HG03575 (cell line): Measurements from ENCODE around the gene RMRP.

Source experiments
- ATAC-seq: cut with Tn5 transposase; IDR thresholded peaks from one replicate; pipeline ENCODE4 v1.9.1; 2021; ENCODE audit not compliant: unreplicated experiment, insufficient number of reproducible peaks, low FRiP score; ENCODE audit errors: extremely low read depth

The RMRP gene

GRCh38 chr9:35657546-35658136 is at the start of gene RMRP:
RMRP (minus strand) TSS chr9:35658019.
- ATAC-seq, result peak; percentile 63

- ATAC-seq, result no peak
These were observed 49.1 kb upstream of the RMRP start for GRCh38 chr9:35706951-35707350.

- ATAC-seq, result no peak
These were observed 48.1 kb upstream of the RMRP start for GRCh38 chr9:35705836-35706430.

- no peak for ATAC-seq
These were observed 47.6 kb upstream of the RMRP start for GRCh38 chr9:35705372-35705771.

GRCh38 chr9:35703906-35704672 is 46.3 kb upstream of the RMRP start:
- no peak for ATAC-seq

- ATAC-seq, result no peak
These were observed 44.9 kb upstream of the RMRP start for GRCh38 chr9:35702696-35703095.

GRCh38 chr9:35700942-35701341 is 43.1 kb upstream of the RMRP start:
- no peak for ATAC-seq

GRCh38 chr9:35700031-35700430 is 42.2 kb upstream of the RMRP start:
- no peak for ATAC-seq

- ATAC-seq, result no peak
These were observed 40.4 kb upstream of the RMRP start for GRCh38 chr9:35698231-35698630.

GRCh38 chr9:35697486-35697885 is 39.7 kb upstream of the RMRP start:
- ATAC-seq, result no peak

GRCh38 chr9:35696520-35697215 is 38.8 kb upstream of the RMRP start:
- no peak for ATAC-seq

- ATAC-seq, result no peak
These were observed 38.2 kb upstream of the RMRP start for GRCh38 chr9:35695943-35696401.

- ATAC-seq, result no peak
These were observed 34.0 kb upstream of the RMRP start for GRCh38 chr9:35691757-35692301.

GRCh38 chr9:35691334-35691650 is 33.5 kb upstream of the RMRP start:
- ATAC-seq, result no peak

- ATAC-seq, result no peak
These were observed 33.0 kb upstream of the RMRP start for GRCh38 chr9:35690614-35691333.

- no peak for ATAC-seq
These were observed 32.4 kb upstream of the RMRP start for GRCh38 chr9:35690294-35690613.

- no peak for ATAC-seq
These were observed 31.9 kb upstream of the RMRP start, which contains the start of gene TPM2 for GRCh38 chr9:35689542-35690293. TPM2 (minus strand) TSS chr9:35689925; CDS start chr9:35689817, 108 bp downstream.
